Stimulated activated CD4-positive, alpha-beta T cell treated with anti-CD3 and anti-CD28 coated beads, Interleukin-2, amount 100 ng/mL, for 48 hours (primary cell): ENCODE results near the gene UVRAG.
"Not testable (repeated sequence)": the region's sequence is repeated elsewhere in the genome, so short reads cannot be mapped to it uniquely, and the experiment has no call there.

ENCODE experiments used
- DNase-seq, 2 donors: peaks; one replicate each; pipeline ENCODE4 v3.0.0-alpha.2; 2020

Gene UVRAG

GRCh38 chr11:75973710-75974109, 158.7 kb downstream of the UVRAG start:
- not testable (repeated sequence) for DNase-seq

- not testable (repeated sequence) for DNase-seq
Measured at GRCh38 chr11:75979075-75979474, 164.1 kb downstream of the UVRAG start.

GRCh38 chr11:75979479-75980027, 164.5 kb downstream of the UVRAG start:
- DNase-seq: not testable (repeated sequence)

DNA sequence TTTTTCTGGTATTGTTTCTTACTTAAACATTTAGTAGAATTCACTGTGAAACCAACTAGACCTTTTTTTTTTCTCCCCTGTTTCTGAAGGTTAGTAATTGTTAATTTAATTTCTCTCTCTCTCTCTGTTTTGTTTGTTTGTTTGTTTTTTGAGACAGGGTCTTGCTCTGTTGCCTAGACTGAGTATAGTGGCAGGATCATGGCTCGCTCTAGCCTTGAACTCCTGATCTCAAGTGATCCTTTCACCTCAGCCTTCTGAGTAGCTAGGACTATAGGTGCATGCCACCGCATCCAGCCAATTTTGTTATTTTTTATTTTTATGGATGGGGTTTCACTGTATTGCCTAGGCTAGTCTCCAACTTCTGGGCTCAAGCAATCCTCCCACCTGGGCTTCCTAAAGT, 165.0 kb downstream of the UVRAG start:
- no peak for DNase-seq

GRCh38 chr11:75981546-75981945, 166.5 kb downstream of the UVRAG start:
- DNase-seq: no peak

GRCh38 chr11:75982309-75982708, 167.3 kb downstream of the UVRAG start:
- no peak for DNase-seq

- DNase-seq: no peak
Measured at GRCh38 chr11:75986966-75987365, 172.0 kb downstream of the UVRAG start.

DNA sequence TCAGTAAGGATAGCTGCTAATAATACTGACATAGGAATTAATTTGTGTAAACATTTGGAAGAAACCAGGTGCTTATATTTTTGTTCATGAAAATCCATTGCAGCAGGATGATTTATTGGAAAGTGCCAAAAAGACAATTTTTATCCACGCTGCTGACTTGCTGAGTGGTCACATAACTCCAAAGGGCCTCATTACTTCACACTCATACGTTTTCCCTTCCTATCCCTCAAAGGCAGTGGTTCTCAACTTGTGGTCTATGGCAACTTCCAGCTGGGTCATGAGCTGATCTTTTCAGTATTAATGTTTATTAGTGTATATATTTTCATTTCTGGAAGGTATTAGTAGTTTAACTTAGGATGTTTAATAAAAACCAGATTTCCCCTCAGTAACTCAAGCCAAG, 178.1 kb downstream of the UVRAG start:
- DNase-seq: no peak

DNA sequence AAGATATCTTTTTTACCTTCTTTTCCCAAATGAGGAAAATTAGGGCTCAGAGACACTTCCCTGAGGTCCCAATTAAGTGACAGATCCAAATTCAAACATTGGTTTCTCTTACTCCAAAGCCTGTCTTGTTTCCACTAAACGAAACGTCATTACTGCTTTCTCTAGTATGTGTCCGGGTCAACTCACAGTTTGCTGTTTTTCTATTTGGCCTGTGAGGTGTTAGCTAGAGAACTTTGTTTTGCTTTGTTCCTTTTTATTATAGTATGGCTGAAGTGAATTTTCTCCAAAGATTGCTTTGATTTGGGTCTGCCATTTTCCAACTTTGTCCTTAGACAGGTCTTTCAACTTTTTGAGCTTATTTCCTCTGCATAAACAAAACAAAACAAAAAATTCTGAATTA, 179.6 kb downstream of the UVRAG start:
- DNase-seq: no peak

DNA sequence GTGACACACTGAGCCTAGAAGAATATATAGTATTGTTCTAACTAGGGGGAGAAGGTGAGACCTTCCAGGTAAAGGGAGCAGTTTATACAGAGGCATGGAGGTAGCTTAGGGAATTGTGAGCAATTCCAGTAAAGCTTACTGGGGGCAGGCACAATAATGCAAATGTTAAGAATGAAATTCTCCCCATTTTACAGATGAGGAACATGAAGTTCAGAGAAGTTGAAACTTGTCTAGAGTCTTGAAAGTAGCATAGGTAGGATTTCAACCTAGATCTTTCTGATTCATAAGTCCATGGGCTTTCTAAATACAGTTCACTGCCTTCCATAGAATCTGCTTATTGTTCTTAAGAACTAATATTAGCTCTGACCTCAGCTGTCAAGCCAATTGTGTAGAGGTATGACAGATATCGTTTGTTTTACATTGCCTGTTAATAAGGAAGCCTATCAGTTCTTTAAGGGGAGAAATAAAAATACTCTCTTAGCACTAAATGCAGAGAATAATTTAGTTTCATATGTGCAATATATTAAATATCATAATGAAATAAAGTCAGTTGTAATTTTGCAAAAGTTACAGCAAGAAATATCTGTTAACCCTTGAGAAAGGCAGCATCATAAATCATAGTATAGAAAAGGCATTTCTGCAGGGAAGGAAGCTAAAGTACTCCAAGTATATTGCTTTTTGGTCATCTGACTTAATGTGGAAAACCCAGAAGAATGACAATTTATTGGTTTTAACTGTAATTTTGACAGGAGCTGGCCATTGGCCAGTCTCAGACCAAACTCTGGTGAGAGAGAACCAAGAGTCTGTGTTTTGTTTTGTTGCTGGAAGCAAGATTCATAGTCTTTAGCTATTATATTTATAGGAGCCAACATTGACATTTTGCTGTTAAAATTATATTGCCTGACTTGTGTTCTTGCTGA, 181.8 kb downstream of the UVRAG start:
- no peak for DNase-seq

DNA sequence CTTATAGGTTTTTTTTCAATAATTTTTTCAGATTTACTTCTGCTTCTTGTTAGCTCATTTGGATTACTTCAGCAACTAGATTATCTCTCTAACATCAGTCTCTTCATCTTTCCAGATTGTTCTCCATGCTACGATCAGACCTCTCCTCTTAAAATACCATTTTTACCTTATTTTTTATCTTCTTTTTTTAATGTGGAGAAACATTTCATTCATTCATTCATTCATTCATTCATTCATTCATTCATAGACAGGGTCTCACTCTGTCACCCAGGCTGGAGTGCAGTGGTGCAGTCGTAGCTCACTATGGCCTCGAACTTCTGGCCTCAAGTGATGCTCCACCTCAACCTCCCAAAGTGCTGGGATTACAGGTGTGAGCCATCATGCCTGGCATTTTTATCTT, 189.4 kb downstream of the UVRAG start:
- no peak for DNase-seq

GRCh38 chr11:76005756-76006155, 190.7 kb downstream of the UVRAG start:
- DNase-seq: no peak

GRCh38 chr11:76007166-76007565, 192.2 kb downstream of the UVRAG start:
- no peak for DNase-seq

DNA sequence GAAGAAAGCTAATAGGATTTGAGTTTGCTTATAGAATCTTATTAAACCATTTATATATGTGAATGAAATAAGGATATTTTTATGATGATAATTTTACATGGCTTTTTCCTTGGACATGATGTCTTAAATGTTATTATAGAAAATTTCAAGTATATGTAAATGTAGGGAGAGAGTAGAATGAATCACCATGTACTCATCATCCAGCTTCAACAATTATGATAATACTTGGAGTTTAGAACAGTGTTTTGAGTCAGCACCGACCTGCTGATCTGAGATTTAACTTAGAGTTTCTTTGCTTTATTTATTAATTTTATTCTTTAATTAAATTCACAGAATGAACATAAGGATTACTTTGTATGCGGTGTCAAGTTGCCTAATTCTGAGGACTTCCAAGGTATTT, 193.5 kb downstream of the UVRAG start:
- no peak for DNase-seq

DNA sequence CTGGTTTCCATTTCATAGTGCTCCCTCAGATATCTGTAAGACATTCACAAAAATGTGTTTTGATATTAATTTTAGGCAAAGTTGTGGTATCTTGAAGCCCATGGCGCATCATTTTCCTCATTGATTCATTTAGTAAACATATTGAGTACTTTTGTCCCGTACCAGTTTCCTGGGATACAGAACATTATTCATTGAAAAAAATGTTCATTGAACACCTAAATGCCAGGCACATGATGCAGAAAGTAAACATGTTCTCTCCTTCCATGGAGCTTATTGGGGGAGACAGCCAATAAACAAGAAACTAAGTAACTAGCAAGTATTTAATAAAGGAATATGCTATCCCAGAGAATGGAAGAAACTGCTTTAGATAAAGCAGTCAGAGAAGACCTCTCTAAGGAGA, 195.0 kb downstream of the UVRAG start:
- DNase-seq: no peak

DNA sequence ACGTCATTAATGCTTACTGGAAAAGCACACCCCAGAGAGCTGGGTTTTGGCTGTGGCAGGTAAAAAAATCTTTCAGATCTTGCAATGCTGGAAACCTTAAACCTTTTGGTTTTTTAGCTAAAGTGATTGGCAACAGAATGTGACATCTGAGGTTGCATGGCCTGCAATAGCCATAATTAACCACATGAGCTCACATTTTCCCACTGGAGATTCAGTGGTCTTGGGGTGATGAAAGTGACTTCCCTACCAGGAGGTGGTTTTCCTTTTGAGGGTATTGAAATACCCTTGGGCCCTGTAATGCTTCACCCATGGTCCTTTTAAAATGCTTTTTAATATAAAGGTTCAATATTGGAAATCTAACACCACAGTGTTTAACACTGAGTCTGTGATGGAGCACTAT, 198.5 kb downstream of the UVRAG start:
- DNase-seq: no peak

GRCh38 chr11:76023236-76024068, 208.4 kb downstream of the UVRAG start:
- no peak for DNase-seq

DNA sequence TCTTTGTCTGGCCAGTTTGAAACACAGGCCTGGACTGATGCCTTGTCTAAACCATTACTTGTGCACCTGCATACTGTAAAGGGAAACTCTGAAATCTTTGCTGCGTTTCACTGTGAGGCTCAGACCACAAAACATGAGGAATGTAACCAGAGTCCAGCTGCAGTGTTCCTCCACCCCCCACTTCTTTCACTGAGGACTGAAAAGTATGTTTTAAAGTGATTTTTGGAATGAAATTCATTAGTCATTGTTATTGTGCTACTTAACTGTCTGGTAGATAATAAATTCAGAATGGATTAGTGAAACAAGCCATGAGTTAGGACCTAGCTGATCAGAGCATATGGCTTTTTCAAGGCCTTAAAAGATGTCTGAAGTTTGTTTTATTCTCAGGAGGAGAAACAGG, 210.1 kb downstream of the UVRAG start:
- DNase-seq: no peak

DNA sequence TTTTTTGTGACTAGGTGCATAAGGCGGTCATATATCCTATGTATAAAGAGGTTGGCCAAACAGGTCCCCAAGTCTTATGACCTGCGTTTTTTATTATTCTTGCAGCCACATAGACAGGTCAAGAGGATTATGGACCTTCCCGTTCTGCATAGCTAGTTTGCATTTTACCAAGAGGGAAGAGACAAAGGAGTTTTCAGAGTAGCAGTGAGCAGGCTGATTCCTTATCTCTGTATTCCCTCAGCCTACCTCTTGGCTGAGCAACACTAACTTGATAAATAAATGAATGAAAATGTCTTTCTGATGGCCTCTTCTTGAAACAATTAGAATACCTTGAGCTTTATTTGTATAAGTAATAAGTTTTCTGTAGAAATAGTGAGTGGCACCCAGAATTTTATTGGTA, 210.8 kb downstream of the UVRAG start:
- DNase-seq: no peak

DNA sequence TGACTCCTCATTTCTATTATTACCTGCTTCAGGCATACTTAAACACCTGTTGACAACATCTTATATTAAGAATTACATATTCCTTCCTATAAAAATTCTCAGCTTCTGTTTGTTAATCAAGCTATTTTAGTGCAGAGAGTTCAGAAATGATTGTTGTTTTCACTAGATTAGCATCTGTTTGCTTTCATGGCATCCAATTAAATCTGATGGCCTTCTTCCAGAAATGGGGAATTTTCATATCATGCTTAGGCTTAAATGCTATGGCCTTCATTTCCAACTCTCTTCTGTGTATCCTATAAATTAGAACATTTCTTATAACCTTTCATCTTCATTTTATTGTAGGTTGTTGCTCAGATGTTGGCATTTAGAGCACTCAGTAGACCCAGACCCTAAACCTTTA, 211.3 kb downstream of the UVRAG start:
- no peak for DNase-seq

- no peak for DNase-seq
Measured at GRCh38 chr11:76026862-76027261, 211.9 kb downstream of the UVRAG start.

DNA sequence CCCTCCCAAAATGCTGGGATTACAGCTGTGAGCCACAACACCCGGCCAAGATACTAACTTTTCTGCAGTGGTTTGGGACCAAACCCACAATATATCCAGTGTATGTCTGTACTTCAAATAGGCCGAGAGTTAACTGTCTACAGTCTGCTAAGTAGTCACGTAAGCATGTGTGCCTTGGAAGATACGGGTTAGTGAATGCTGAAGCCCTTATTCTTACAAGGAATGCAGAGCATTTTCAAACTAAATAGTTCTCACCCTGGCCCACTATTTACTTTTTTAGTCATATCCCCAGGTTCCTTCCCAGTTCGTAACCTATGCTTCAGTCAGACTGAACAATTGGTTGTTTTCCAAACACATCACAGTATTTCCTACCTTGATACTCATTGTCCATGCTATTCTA, 215.3 kb downstream of the UVRAG start:
- DNase-seq: no peak

GRCh38 chr11:76030968-76031590, 216.1 kb downstream of the UVRAG start:
- no peak for DNase-seq
